ENCODE data around the gene ZNF586.
"Not testable (repeated sequence)": the region's sequence is repeated elsewhere in the genome, so short reads cannot be mapped to it uniquely, and the experiment has no call there.

ZNF586 gene

GRCh38 chr19:57796580-57796979 is 27.1 kb downstream of the ZNF586 start:
- not testable (repeated sequence) for DNase-seq (ENCODE audit: low spot score)

GRCh38 chr19:57800696-57801095 is 31.2 kb downstream of the ZNF586 start:
- DNase-seq (ENCODE audit: low spot score): no peak

DNA sequence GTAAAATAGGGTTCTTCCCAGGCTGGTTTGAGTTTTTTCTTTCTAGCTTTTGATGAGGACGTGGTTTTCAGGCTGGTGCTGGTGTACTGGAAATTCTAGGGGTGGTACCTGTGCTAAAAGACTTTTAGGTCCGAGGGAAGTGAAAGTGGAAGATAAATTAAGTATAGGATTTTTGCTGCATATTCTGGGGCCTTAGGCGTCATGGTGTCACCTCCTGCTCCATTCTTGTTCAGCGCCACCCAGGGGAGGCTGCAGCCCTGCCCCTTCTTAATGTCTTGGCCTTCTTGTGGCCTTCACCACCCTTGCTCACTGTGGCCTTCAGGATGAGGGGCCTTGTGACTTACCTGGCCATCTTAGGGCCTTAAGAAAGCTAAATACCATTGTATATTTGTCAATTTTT is 32.8 kb downstream of the ZNF586 start:
- no peak for DNase-seq (ENCODE audit: low spot score)

- no peak for DNase-seq (ENCODE audit: low spot score)
These were observed 33.8 kb downstream of the ZNF586 start for GRCh38 chr19:57803265-57803593.

DNA sequence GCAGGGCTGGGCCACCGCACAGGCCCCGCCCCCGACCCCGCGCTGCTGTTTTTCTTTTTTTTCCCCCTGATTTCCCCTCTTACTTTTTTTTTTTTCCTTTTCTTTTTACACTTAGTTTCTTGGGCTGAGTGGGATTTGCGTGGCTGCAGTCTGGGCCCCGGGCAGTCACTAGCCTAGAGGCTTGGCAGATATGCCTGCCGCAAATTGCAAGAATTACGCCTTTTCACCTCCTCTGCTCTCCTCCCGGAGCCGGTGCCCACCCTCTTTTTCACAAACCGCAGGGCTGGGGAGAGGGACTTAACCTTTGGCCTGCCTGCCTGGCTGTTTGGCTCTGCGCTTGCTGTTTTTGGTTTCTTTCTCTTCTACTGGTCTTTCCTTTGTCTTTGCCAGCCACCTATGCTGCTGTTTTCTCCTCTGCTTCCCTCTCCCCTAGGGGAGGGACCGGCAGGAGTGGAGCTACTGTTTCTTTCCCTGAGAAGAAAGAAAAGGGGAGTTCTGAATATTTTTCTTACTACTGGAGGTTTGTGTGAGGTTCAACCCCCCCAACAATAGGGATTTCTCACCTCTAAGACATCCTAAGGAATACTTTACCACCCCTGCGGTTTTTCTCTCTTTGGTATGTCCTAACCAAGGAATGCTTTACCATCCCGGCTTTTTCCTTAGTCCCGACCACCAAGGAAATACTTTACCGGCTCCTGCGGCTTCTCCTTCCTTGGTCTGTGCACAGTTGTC is 34.3 kb downstream of the ZNF586 start:
- no peak for DNase-seq (ENCODE audit: low spot score)

DNA sequence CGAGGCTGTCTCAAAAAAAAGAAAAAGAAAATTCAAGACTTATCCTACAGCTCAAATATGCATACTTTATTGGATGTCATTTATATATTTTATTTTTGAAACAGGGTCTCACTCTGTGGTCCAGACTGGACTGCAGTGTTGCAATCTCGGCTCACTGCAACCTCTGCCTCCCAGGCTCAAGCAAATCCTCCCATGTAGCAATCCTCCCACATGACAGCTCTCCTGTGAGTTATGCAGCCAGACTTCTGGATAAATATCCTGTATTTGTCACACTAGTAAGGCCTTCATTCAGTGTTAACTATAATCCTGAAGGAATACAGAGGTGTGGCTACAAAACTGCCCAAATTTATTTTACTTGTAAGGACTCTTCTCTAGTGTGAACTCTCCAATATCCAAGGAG is 38.1 kb downstream of the ZNF586 start:
- no peak for DNase-seq (ENCODE audit: low spot score)

DNA sequence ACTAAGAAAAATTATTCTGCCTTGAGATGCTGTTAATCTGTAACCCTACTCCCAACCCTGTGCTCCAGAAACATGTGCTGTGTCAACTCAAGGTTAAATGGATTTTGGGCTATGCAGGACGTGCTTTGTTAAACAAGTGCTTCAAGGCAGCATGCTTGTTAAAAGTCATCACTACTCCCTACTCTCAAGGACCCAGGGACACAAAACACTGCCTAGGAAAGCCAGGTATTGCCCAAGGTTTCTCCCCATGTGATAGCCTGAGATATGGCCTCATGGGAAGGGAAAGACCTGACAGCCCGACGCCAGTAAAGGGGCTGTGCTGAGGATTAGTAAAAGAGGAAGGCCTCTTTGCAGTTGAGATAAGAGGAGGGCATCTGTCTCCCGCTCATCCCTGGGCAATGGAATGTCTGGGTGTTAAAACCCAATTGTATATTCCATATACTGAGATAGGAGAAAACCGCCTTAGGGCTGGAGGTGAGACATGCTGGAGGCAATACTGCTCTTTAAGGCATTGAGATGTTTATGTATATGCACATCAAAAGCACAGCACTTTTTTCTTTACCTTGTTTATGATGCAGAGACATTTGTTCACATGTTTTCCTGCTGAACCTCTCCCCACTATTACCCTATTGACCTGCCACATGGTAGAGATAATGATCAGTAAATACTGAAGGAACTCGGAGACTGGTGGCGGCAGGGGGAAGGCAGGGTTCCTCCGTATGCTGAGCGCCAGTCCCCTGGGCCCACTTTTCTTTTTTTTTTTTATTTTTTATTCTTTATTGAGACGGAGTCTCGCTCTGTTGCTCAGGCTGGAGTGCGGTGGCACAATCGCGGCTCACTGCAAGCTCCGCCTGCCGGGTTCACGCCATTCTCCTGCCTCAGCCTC is 41.2 kb downstream of the ZNF586 start:
- DNase-seq (ENCODE audit: low spot score): not testable (repeated sequence)

DNA sequence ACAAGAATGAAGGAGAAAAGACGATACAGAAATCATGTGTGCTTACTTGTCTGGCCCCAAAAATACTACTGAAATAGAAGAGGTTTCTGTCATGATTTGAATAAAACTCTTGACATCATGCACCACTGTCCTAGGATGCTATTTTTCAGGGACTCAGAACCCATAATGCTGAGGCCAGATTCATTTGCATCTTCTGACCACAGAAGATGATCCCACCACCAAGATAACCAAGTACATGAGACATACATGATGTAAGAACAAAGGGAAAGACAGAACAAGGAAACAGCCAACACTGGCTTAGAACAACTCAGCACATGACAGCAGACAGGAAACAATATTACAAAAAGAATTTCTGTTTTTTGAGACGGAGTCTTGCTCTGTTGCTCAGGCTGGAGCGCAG is 42.8 kb downstream of the ZNF586 start:
- no peak for DNase-seq (ENCODE audit: low spot score)

DNA sequence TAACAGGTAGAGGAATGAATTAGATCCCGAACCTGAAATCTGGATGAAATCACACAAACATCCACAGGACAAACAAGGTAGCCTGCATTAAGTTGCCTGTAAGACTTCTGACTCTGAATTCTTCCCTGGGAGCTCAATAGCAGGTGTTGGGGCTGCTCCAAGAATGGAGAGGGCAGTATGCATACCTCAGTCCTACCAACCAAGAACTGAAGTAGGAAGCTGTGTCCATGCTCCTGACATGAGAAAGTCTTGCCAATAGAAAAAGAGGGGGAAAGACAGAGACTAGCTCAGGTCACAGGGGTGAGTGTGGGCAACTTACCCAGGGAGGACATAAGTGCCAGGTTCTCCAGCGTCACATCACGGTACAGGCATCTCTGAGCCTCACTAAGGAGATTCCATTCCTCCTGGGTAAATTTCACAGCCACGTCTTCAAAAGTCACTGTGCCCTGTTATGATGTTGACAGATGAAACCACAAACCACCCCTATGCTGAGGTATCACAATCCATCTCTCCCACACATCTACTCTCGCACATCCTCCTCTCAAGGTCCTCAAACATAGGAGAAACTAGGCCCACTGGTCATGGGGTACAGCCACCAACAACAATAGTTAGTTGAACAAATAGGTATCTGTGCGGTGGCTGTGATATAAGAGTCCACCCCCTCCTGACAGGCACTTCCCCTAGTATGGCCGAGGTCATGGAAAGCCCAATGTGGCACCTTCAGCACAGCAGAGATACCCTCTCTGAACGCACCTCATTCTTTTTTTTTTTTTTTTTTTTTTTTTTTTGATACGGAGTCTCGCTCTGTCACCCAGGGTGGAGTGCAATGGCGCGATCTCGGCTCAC is 43.7 kb downstream of the ZNF586 start:
- DNase-seq (ENCODE audit: low spot score): not testable (repeated sequence)

DNA sequence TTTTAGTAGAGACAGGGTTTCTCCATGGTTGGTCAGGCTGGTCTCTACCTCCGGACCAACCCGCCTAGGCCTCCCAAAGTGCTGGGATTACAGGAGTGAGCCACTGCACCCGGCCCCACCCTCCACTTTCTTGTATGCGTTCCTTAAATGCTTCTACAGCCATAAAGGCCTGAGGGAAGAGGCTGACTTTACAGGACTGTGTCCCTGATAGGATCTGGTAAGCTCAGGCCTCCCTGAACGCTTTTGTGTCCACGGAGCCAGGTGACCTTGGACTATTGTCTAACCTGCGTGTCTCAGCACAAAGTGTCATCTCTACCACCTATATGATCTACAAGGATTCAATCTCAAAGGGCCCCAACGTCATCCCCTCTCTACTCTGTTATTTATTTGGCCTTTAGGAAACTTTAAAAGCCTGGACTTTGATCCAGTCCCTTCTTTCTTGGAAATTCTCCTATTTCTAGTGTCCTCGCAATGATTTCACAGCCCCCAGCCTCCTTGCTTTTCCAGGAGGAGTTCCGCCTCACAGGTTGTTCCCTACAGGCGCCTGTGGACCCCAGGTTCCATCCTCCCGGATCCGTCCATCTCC is 44.5 kb downstream of the ZNF586 start:
- DNase-seq (ENCODE audit: low spot score): no peak

DNA sequence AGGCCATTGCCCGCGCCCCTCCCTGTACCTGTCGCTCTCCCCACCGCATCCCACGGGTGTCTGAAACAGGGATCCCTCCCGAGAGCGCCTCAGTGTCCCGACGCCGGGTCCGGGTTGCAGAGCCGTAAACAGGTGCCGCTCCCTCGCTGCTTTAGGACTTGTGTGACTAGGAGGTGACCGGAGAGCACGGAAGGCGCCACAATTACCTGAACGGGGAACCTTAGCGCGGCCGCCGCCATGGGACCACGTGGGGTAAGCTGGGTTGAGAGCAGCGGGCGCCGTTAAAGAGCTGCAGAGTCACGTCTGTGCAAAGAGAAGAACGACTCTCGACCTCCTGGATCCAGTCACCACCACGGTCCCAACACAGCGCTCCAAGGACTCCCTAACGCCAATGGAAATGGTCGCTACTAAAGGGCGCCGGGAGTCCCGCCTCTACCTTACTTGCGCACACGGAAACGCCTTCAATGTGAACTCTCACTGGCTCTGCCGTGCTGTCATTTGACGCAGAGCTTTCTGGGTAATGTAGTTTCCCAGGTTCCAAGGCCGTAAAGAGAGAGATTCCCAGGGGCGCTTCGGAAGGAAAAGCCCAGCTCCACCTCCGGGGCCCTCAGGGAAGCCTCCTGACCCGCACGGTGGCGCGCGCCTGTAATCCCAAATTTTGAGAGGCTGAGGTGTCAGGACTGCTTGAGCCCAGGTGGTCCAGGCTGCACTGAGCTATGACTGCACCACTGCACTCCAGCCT is 45.2 kb downstream of the ZNF586 start, which contains the start of gene ZNF552:
TSS of gene ZNF552 (minus strand) at position 409 of the 742 bp plus-strand sequence. CDS start at position 239, 170 bp downstream.
- DNase-seq (ENCODE audit: low spot score): peak; percentile 96

DNA sequence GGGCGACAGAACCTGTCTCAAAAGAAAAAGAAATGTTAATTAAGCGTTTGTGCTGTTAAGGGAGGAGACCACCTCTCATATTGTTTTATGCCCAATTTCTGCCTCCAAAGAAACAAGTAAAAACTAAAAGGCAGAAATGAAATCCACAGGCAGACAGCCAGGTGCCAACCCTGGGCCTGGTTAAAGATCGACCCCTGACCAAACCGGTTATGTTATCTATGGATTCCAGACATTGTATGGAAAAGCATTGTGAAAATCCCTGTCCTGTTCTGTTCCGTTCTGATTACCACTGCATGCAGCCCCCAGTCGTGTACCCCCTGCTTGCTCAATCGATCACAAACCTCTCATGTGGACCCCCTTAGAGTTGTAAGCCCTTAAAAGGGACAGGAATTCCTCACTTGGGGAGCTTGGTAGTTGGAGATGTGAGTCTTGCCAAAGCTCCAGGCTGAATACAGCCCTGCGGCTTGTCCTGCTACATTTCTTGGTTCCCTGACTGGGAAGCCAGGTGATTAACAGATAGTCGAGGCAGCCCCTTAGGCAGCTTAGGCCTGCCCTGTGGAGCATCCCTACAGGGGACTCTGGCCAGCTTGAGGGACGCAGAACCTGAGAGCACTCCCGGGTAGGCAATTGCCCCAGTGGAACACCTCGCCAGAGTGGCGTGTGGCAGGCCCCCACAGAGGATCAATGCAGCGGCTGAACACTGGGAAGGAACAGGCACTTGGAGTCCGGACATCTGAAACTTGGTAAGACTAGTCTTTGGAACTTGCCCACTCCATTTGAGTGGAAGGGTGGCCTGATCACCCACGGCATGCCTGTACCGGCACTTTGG is 46.0 kb downstream of the ZNF586 start:
- no peak for DNase-seq (ENCODE audit: low spot score)

- DNase-seq (ENCODE audit: low spot score): no peak
These were observed 47.2 kb downstream of the ZNF586 start for GRCh38 chr19:57816652-57817051.

DNA sequence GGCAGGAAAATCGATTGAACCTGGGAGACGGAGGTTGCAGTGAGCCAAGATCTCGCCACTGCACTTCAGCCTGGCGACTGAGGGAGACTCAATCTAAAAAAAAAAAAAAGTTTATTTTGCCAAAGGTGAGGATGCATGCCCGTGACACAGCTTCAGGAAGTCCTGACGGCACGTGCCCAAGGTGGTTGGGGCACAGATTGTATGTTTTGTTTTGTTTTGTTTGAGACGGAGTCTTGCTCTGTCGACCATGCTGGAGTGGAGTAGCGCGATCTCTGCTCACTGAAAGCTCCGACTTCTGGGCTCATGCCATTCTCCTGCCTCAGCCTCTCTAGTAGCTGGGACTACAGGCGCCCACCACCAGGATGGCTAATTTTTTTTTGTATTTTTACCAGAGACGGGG is 48.5 kb downstream of the ZNF586 start:
- DNase-seq (ENCODE audit: low spot score): no peak

DNA sequence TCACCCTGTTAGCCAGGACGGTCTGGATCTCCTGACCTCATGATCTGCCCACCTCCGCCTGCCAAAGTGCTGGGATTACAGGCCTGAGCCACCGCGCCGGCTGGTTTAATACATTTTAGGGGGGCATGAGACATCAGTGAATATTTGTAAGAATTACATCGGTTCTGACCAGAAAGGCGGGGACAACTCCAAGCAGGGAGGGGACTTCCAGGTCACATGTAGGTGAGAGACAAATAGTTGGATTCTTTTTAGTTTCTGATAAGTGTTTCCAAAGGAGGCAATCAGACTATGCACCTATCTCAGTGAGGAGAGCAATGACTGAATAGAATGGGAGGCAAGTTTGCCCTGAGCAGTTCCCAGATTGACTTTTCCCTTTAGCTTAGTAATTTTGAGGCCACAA is 48.9 kb downstream of the ZNF586 start:
- DNase-seq (ENCODE audit: low spot score): no peak

- peak; percentile 95 for DNase-seq (ENCODE audit: low spot score)
These were observed 50.1 kb downstream of the ZNF586 start for GRCh38 chr19:57819475-57820148.

GRCh38 chr19:57820599-57820998 is 51.1 kb downstream of the ZNF586 start:
- DNase-seq (ENCODE audit: low spot score): no peak

DNA sequence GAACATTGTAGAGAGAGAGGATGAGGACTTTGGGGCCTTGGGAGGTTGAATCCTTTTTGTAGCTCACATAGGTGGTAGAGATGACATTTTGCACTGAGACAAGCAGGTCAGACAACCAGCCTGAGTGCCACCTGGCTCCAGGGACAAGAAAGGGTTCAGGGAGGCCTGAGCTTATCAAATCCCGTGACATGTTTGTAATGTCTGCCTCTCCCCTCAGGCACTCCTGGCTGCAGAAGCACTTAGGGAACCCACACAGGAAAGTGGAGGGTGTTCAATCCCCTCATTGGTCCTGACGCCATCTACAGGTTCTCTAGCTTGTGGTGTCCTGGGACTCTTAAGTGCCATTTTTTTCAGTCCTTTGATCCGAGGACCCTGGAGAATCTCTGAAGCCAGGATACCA is 51.6 kb downstream of the ZNF586 start:
- not testable (repeated sequence) for DNase-seq (ENCODE audit: low spot score)

- DNase-seq (ENCODE audit: low spot score): not testable (repeated sequence)
These were observed 52.0 kb downstream of the ZNF586 start for GRCh38 chr19:57821501-57821900.

DNA sequence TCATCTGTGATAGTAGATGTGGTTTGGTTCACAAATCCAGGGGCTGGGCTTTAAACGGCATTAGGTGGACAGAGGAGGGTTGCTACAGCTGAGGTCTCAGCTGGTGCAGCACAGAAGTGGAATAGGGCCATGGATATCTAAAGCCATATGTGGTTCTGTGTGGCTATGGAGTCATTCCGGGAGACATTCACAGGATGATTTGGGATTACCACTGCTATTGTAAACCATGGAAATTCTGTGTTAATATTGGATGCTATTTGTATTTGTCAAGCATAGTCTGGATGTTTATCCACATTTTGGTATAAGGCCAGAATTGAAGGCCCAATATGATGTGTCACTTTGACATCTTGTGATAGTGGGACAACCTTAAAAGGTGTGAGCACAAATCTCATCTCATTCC is 53.7 kb downstream of the ZNF586 start:
- not testable (repeated sequence) for DNase-seq (ENCODE audit: low spot score)
